Type B pancreatic cell (in vitro differentiated cells): Measurements from ENCODE around the gene PIM3. TPM values are rescaled to one million over a fixed set of nuclear protein-coding genes. Genes with fewer than 3 reads are reported as not detected.

Experiments
- DNase-seq: peaks from one replicate; pipeline ENCODE4 v3.0.0; 2021; ENCODE audit warnings: mixed read lengths; ENCODE audit not compliant: unreplicated experiment; ENCODE audit errors: extremely low spot score
- H3K27ac Mint-ChIP-seq: 2 replicates; pipeline ENCODE4 v1.8.0; 2021; ENCODE audit warnings: mild to moderate bottlenecking, mixed read lengths
- H3K27me3 Mint-ChIP-seq: 2 replicates; pipeline ENCODE4 v1.8.0; 2021; ENCODE audit warnings: mixed read lengths
- H3K36me3 Mint-ChIP-seq: 2 replicates; pipeline ENCODE4 v1.8.0; 2021; ENCODE audit warnings: mixed read lengths
- H3K4me1 Mint-ChIP-seq: one replicate; pipeline ENCODE4 v1.8.0; 2021; ENCODE audit warnings: mixed read lengths; ENCODE audit not compliant: unreplicated experiment
- H3K4me3 Mint-ChIP-seq: 2 replicates; pipeline ENCODE4 v1.8.0; 2021; ENCODE audit warnings: mild to moderate bottlenecking, mixed read lengths
- H3K9me3 Mint-ChIP-seq: 2 replicates; pipeline ENCODE4 v1.8.0; 2021; ENCODE audit warnings: mixed read lengths
- CTCF ChIP-seq: fragments of 200-600 bp; sonication (generic); conservative IDR thresholded peaks from 2 replicates; pipeline ENCODE4 v1.5.0; 2021; ENCODE audit warnings: antibody characterized with exemption, mild to moderate bottlenecking
- long read RNA-seq: library from polyadenylated mRNA; unstranded; transcript quantifications from one replicate; pipeline ENCODE4 v2.0.0, GENCODE V29; 2020
- total RNA-seq: library from RNA; stranded (reverse); gene quantifications from 2 replicates; pipeline ENCODE4 v1.2.1, GENCODE V29; 2021; ENCODE audit warnings: low replicate concordance

Gene PIM3
- 36.7 and 58.6 TPM in 2 replicates for total RNA-seq
- long read RNA-seq, partial matches to known transcripts = 1 of 2 reads
- long read RNA-seq, other reads (novel, unspliced or antisense) = 1 of 2 reads

GRCh38 chr22:49960159-49961004 is at the start of gene PIM3:
TSS of gene PIM3 (plus strand) at chr22:49960772. CDS start at chr22:49960948, 176 bp downstream.
- Mint-ChIP-seq H3K9me3 (no peaks in the 10 kb centered on the region), H3K4me3 (peak within 1 kb of the TSS; percentile 89), H3K27me3 (no peaks in the 10 kb centered on the region), H3K27ac (peak within 1 kb of the TSS; percentile 86), H3K4me1 (no peaks in the 10 kb centered on the region), H3K36me3 (peaks cover 5% of the 10 kb centered on the region)
- peak; percentile 94 for DNase-seq
- TF ChIP-seq CTCF = no peak

GRCh38 chr22:49911881-49912625 is 48.5 kb upstream of the PIM3 start:
- TF ChIP-seq CTCF = no peak
- H3K27me3 Mint-ChIP-seq = no peaks in the 10 kb centered on the region
- peaks cover 8% of the 10 kb centered on the region for H3K36me3 Mint-ChIP-seq
- H3K9me3 Mint-ChIP-seq = no peaks in the 10 kb centered on the region
- H3K27ac Mint-ChIP-seq = no peak overlapping the region
- H3K4me3 Mint-ChIP-seq = no peak overlapping the region
- H3K4me1 Mint-ChIP-seq = no peaks in the 10 kb centered on the region
- no peak for DNase-seq

- Mint-ChIP-seq H3K9me3 (no peaks in the 10 kb centered on the region), H3K27me3 (no peaks in the 10 kb centered on the region), H3K4me1 (no peaks in the 10 kb centered on the region), H3K27ac (no peak overlapping the region), H3K4me3 (no peak overlapping the region), H3K36me3 (no peaks in the 10 kb centered on the region)
- TF ChIP-seq CTCF = no peak
- no peak for DNase-seq
Measured at GRCh38 chr22:49913026-49913425, 47.5 kb upstream of the PIM3 start.

GRCh38 chr22:49913446-49913845 is 47.1 kb upstream of the PIM3 start:
- Mint-ChIP-seq H3K9me3 (no peaks in the 10 kb centered on the region), H3K27ac (no peak overlapping the region), H3K4me1 (no peaks in the 10 kb centered on the region), H3K36me3 (no peaks in the 10 kb centered on the region), H3K27me3 (no peaks in the 10 kb centered on the region), H3K4me3 (no peak overlapping the region)
- no peak for TF ChIP-seq CTCF
- DNase-seq = no peak

- no peak for DNase-seq
- no peak for TF ChIP-seq CTCF
- H3K27me3 Mint-ChIP-seq = no peaks in the 10 kb centered on the region
- H3K9me3 Mint-ChIP-seq = no peaks in the 10 kb centered on the region
- no peaks in the 10 kb centered on the region for H3K36me3 Mint-ChIP-seq
- H3K4me3 Mint-ChIP-seq = no peak overlapping the region
- H3K4me1 Mint-ChIP-seq = no peaks in the 10 kb centered on the region
- H3K27ac Mint-ChIP-seq = no peak overlapping the region
Measured at GRCh38 chr22:49914256-49914655, 46.3 kb upstream of the PIM3 start.
